ENCODE data around the gene SIAH2. TPM values are rescaled to one million over a fixed set of nuclear protein-coding genes. Genes with fewer than 3 reads are reported as not detected.

Gene SIAH2
- total and polyA plus RNA-seq, 9 donors: 18.0 to 98.7 (median 37.1) TPM

DNA sequence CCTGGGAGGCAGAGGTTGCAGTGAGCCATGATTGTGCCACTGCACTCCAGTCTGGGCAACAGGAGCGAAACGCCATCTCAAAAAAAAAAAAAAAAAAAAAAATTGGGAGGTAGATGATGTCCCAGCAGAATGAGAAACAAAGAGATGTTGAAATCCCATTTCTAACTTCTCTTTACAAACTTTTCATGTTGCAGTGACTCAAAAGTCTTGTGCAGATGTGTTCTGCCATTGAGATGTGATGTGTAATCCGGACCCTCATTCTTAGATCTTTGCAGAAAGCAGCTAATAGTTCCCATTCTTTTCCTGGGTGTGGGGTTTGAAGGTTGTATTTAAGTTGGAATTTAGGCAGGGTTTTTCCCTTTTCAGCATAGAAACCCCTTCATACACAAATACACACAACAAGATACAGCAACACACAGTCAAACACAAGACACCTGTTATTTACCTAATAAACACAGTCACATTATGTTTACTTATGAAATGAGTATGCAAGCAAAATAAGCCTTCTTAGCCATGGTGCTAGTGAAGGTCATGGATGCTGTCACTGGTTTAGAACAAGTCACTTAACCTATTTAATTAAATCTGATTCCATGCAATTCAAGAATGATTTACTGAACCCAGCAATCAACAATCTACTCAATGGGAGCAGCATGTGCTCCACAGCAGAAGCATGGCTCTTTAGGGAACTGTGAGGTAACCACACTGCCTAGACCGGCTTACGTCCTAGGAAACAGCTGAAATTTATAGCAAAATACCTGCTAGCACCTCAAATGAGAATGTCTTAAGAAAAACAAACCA is 14.9 kb downstream of the SIAH2 start:
- Histone ChIP-seq H3K27ac (peak overlapping the region in 1 of 2 donors; percentile 68), H3K4me1 (ENCODE audit: insufficient read depth) (peaks cover 36% of the 10 kb centered on the region), H3K9me3 (no peaks in the 10 kb centered on the region), H3K36me3 (no peaks in the 10 kb centered on the region), H3K27me3 (no peaks in the 10 kb centered on the region), H3K4me3 (no peak overlapping the region)
- intact Hi-C loops (cut with DNase I): no loop called here
- TF ChIP-seq EP300 (IDR thresholded peaks at IDR 0.05): no peak
- no peak for TF ChIP-seq POLR2A (IDR thresholded peaks at IDR 0.05)
- TF ChIP-seq, protein P1, sequence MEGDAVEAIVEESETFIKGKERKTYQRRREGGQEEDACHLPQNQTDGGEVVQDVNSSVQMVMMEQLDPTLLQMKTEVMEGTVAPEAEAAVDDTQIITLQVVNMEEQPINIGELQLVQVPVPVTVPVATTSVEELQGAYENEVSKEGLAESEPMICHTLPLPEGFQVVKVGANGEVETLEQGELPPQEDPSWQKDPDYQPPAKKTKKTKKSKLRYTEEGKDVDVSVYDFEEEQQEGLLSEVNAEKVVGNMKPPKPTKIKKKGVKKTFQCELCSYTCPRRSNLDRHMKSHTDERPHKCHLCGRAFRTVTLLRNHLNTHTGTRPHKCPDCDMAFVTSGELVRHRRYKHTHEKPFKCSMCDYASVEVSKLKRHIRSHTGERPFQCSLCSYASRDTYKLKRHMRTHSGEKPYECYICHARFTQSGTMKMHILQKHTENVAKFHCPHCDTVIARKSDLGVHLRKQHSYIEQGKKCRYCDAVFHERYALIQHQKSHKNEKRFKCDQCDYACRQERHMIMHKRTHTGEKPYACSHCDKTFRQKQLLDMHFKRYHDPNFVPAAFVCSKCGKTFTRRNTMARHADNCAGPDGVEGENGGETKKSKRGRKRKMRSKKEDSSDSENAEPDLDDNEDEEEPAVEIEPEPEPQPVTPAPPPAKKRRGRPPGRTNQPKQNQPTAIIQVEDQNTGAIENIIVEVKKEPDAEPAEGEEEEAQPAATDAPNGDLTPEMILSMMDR (IDR thresholded peaks at IDR 0.05): no peak
- WGBS, 3 donors: 88 to 90% (median 89%) methylated on average over 5 of the region's 5 CpGs
- DNase-seq: no peak

DNA sequence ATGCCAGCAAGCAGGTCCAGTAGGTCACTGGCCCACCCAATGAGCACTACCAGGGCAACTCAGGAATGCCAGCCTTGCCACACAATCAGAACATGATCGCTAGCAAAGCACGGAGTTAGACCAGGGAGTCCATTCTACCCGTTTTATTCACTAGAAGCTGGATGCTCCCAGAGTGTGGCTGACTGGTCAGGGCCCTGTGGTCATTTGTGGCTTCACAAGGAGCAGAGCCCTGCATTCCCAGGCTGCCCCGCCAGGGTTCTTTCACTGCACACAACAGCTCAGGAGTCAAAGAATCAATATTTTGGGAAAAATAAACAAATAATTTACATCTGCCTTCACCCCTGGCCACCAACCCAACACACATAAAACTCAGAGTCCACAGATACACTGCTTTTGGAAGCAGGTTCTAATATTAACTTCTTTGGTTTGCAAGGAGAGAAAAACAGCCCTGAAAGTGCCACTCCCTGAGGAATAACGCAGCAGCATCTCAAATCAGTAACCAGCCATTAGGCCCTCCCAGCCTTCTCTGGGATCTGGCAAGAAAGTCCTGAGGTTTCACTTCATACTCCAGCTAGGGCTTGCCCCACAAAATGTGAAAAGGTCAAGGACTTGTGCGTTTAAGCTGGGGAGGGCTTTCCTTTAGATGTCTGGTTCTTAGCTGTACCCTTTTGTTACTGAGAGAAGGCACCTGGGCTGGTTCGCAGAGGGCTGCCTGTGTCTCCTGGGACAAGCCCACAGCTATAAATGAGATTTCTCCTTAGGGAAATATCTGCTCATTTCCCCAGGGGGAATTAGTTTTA is 16.0 kb downstream of the SIAH2 start:
- TF ChIP-seq, protein P1 (IDR thresholded peaks at IDR 0.05): peak in 1 of 3 donors; percentile 9
- TF ChIP-seq EP300 (IDR thresholded peaks at IDR 0.05): no peak
- 47 to 60% (median 50%) methylated on average over 7 of the region's 7 CpGs for WGBS, 3 donors
- H3K4me1 ChIP-seq (ENCODE audit: insufficient read depth): peaks cover 32% of the 10 kb centered on the region

DNA sequence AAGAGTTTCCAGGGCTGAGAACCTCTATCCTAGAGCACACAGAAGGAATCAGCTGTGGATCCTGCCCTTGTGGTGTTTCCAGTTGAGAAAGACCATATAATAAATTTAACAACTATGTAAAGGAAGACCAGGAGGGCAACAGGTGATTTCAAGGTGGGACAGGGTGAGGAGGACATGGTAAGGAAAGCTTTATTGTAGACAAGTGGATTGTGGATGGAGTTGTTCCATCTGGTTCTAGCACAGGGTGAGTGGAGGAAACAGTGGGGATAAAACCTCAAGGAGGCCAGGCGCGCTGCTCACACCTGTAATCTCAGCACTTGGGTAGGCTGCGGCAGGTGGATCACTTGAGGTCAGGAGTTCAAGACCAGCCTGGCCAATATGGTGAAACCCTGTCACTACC is 17.1 kb downstream of the SIAH2 start:
- 97 to 99% (median 97%) methylated on average over 3 of the region's 3 CpGs for WGBS, 3 donors
- H3K4me3 ChIP-seq: no peak overlapping the region
- H3K4me1 ChIP-seq (ENCODE audit: insufficient read depth): peaks cover 36% of the 10 kb centered on the region
- DNase-seq: no peak
- H3K27me3 ChIP-seq: no peaks in the 10 kb centered on the region
- no peak overlapping the region for H3K27ac ChIP-seq
- no peaks in the 10 kb centered on the region for H3K36me3 ChIP-seq
- no peaks in the 10 kb centered on the region for H3K9me3 ChIP-seq
- no peak for TF ChIP-seq EP300 (IDR thresholded peaks at IDR 0.05)
- intact Hi-C loops (cut with DNase I): no loop called here

More for the DNA sequence above, 16.0 kb downstream of the SIAH2 start:
- Histone ChIP-seq H3K9me3 (no peaks in the 10 kb centered on the region), H3K4me3 (no peak overlapping the region), H3K36me3 (no peaks in the 10 kb centered on the region), H3K27ac (peak overlapping the region; percentile 35 to 68), H3K27me3 (no peaks in the 10 kb centered on the region)
- peak in 4 of 5 donors; percentile 49 to 63 (median 56) for DNase-seq
- intact Hi-C loops (cut with DNase I): no loop called here

DNA sequence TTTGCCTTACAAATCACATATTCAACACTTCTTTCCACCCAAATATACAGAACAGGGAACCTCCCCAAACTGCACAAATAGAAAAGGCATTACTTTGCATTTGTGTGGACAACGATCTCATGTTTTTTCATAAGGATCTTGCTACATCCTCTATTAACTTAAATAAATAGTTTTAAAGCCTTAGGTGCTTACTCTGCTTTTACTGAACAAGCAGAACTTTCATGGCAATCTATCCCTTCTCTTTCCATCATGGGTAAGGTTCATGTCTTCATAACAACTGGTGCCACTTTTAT is 18.1 kb downstream of the SIAH2 start:
- intact Hi-C loops (cut with DNase I): no loop called here
- WGBS, 3 donors: 29 to 40% (median 34%) methylated on average over 1 of the region's 1 CpG
- Histone ChIP-seq H3K36me3 (no peaks in the 10 kb centered on the region), H3K9me3 (no peaks in the 10 kb centered on the region), H3K27ac (no peak overlapping the region), H3K4me3 (no peak overlapping the region), H3K27me3 (no peaks in the 10 kb centered on the region), H3K4me1 (ENCODE audit: insufficient read depth) (peaks cover 38% of the 10 kb centered on the region)
- no peak for DNase-seq
- TF ChIP-seq, protein P1 (IDR thresholded peaks at IDR 0.05): no peak
- TF ChIP-seq POLR2A (IDR thresholded peaks at IDR 0.05) (no peak), EP300 (IDR thresholded peaks at IDR 0.05) (no peak)

Data from ovary (tissue), 9 donors.